Caco-2 (cell line): ENCODE results near the gene CBFA2T2. TPM values are rescaled to one million over a fixed set of nuclear protein-coding genes. Genes with fewer than 3 reads are reported as not detected.

Experiments used
- BruUV-seq: library from RNA; stranded (reverse); fragments of 400-500 nt; replicated peaks from 2 replicates; lab custom pipeline; 2021; lab: Mats Ljungman, UMichigan
- CTCF ChIA-PET: fragments of 300-600 bp; sonication (Branson Sonifier 250); formaldehyde crosslinking; loops from one replicate; lab custom pipeline; 2022; ENCODE audit warnings: antibody characterized with exemption; lab: Charles Lee
- POLR2A ChIA-PET: fragments of 300-600 bp; sonication (Branson Sonifier 250); formaldehyde crosslinking; loops from one replicate; lab custom pipeline; 2022; ENCODE audit warnings: antibody characterized with exemption; lab: Charles Lee
- DNase-seq, 2 experiments: peaks; one replicate each; pipeline versions ENCODE4 v3.0.0 to v3.0.0-alpha.2; 2020 to 2022
- H3K27me3 ChIP-seq: replicated peaks from 2 replicates; pipeline ENCODE4 v1.6.0; 2011; ENCODE audit warnings: low read length; ENCODE audit not compliant: control insufficient read depth, insufficient read depth
- H3K36me3 ChIP-seq: 2 replicates; pipeline ENCODE4 v1.5.1; 2011; ENCODE audit warnings: low read length; ENCODE audit not compliant: control insufficient read depth, insufficient read depth
- H3K4me1 ChIP-seq: fragments of 250-450 bp; sonication (Bioruptor Pico); 2 replicates; pipeline ENCODE4 v1.5.1; 2020; ENCODE audit warnings: mild to moderate bottlenecking
- H3K4me3 ChIP-seq: 2 replicates; pipeline ENCODE4 v1.5.1; 2011; ENCODE audit warnings: low read depth, mild to moderate bottlenecking, control low read depth, low read length
- H3K9me3 ChIP-seq: fragments of 250-450 bp; sonication (Bioruptor Pico); 2 replicates; pipeline ENCODE4 v1.5.1; 2020; ENCODE audit warnings: mild to moderate bottlenecking, moderate library complexity
- H3K27ac Mint-ChIP-seq: one replicate; pipeline ENCODE4 v1.8.0; 2022; ENCODE audit warnings: mixed read lengths; ENCODE audit not compliant: unreplicated experiment
- H3K27me3 Mint-ChIP-seq: one replicate; pipeline ENCODE4 v1.8.0; 2022; ENCODE audit warnings: mixed read lengths; ENCODE audit not compliant: insufficient read depth, unreplicated experiment
- H3K36me3 Mint-ChIP-seq: one replicate; pipeline ENCODE4 v1.8.0; 2022; ENCODE audit warnings: mild to moderate bottlenecking, mixed read lengths; ENCODE audit not compliant: insufficient read depth, unreplicated experiment
- H3K4me1 Mint-ChIP-seq: one replicate; pipeline ENCODE4 v1.8.0; 2022; ENCODE audit warnings: low read depth, mixed read lengths; ENCODE audit not compliant: unreplicated experiment
- H3K4me3 Mint-ChIP-seq: one replicate; pipeline ENCODE4 v1.8.0; 2022; ENCODE audit warnings: mild to moderate bottlenecking, moderate library complexity, mixed read lengths; ENCODE audit not compliant: unreplicated experiment
- H3K9me3 Mint-ChIP-seq: one replicate; pipeline ENCODE4 v1.8.0; 2022; ENCODE audit warnings: mixed read lengths; ENCODE audit not compliant: unreplicated experiment
- intact Hi-C: fragments of 100-400 bp; cut with micrococcal nuclease; formaldehyde crosslinking; loops from one replicate; pipeline ENCODE4 v1.10.0; 2022; ENCODE audit not compliant: unreplicated experiment
- total RNA-seq: library from RNA; stranded (reverse); gene quantifications from 2 replicates; pipeline ENCODE4 v1.2.3, GENCODE V29; 2022
- TF ChIP-seq, protein P1 (sequence below), 2 experiments: fragments of 200-600 bp in 1 of 2; IDR thresholded peaks; 1 replicate in 1 of 2; 2 replicates in 1 of 2; pipeline versions ENCODE4 v1.5.1 to v1.8.0; 2011 to 2022; ENCODE audit warnings: antibody characterized with exemption in 1 of 2, control low read depth in 1 of 2, inconsistent platforms in 1 of 2, low read depth in 1 of 2, low read length in 1 of 2, mild to moderate bottlenecking in 1 of 2, moderate library complexity in 1 of 2; ENCODE audit not compliant: insufficient read depth in 1 of 2, severe bottlenecking in 1 of 2, unreplicated experiment in 1 of 2

Gene CBFA2T2
- total RNA-seq, 1 experiment from 2014 or later, result 30.6 TPM

DNA sequence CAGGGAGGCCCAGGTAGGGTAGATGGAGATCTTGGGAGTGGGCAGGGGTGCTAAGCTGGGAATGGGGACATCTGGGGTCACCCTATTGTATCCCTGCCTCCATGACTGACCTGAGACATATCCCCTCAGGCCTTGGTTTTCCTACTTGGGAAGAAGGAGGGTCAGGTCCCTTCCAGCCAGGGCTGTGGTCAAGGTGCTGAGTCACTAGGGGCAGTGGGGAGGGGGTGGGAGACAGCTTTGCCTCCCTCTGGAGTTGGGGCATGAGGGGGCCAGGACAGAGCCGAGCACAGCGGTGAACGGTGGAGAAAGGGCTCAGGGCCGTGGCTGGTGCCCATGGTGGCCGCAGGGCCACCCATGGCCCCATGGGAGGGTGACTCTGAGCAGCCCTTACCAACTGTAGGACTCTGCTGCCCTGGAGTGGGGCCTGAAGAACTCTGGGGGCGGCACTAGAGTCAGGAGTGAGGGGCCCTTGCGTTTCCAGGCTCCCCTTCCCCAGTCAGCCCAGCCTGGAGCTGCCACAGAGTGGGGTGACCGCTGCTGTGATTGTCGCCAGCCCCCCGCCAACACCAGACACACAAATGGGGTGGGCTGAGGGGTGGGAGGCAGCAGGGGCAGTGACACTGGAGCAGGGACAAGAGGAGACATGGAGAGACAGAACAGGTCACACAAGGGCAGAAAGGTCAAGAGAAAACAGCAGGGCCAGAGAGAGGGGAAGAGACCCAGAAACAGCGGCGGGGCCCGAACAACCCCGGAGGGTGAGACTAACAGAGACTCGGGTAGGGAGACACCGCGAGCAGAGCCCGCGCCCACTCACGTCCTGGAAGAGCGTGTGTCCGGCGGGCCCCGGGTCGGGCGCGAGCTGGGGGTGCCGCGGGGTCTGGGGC lies 183.8 kb downstream of the CBFA2T2 start:
- BruUV-seq, result no TSS peak
- ChIA-PET POLR2A (interaction anchor here (0.5 to 0.6 kb wide), 3 partner anchors 15 to 1406 kb away, joined by 3 to 6 read pairs (median 3); no protein-coding TSS in a partner anchor), CTCF (interaction anchor here (0.5 to 1.9 kb wide), 3 partner anchors 59 to 242 kb away, joined by 3 to 8 read pairs (median 5); no protein-coding TSS in a partner anchor)
- Mint-ChIP-seq H3K36me3 (peaks cover 59% of the 10 kb centered on the region), H3K9me3 (no peaks in the 10 kb centered on the region), H3K27me3 (no peaks in the 10 kb centered on the region), H3K4me1 (peaks cover 39% of the 10 kb centered on the region), H3K27ac (peak overlapping the region; percentile 98), H3K4me3 (peak overlapping the region; percentile 99)
- Histone ChIP-seq H3K36me3 (peaks cover 12% of the 10 kb centered on the region), H3K4me1 (peaks cover 18% of the 10 kb centered on the region), H3K9me3 (no peaks in the 10 kb centered on the region), H3K27me3 (no peaks in the 10 kb centered on the region), H3K4me3 (peak overlapping the region; percentile 85)
- TF ChIP-seq, protein P1, sequence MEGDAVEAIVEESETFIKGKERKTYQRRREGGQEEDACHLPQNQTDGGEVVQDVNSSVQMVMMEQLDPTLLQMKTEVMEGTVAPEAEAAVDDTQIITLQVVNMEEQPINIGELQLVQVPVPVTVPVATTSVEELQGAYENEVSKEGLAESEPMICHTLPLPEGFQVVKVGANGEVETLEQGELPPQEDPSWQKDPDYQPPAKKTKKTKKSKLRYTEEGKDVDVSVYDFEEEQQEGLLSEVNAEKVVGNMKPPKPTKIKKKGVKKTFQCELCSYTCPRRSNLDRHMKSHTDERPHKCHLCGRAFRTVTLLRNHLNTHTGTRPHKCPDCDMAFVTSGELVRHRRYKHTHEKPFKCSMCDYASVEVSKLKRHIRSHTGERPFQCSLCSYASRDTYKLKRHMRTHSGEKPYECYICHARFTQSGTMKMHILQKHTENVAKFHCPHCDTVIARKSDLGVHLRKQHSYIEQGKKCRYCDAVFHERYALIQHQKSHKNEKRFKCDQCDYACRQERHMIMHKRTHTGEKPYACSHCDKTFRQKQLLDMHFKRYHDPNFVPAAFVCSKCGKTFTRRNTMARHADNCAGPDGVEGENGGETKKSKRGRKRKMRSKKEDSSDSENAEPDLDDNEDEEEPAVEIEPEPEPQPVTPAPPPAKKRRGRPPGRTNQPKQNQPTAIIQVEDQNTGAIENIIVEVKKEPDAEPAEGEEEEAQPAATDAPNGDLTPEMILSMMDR (IDR thresholded peaks at IDR 0.05; ENCODE audit: insufficient read depth in 1 of 2, low read depth in 1 of 2, low read length in 1 of 2, severe bottlenecking in 1 of 2, unreplicated experiment in 1 of 2), result no peak
- intact Hi-C loops, result loop anchor here (1.0 to 5.0 kb wide), 5 partner anchors 7 to 139 kb away; partner anchors contain the start of genes ACTL10, CHMP4B, E2F1 and PXMP4
- peak in 1 of 2 experiments; percentile 63 for DNase-seq

DNA sequence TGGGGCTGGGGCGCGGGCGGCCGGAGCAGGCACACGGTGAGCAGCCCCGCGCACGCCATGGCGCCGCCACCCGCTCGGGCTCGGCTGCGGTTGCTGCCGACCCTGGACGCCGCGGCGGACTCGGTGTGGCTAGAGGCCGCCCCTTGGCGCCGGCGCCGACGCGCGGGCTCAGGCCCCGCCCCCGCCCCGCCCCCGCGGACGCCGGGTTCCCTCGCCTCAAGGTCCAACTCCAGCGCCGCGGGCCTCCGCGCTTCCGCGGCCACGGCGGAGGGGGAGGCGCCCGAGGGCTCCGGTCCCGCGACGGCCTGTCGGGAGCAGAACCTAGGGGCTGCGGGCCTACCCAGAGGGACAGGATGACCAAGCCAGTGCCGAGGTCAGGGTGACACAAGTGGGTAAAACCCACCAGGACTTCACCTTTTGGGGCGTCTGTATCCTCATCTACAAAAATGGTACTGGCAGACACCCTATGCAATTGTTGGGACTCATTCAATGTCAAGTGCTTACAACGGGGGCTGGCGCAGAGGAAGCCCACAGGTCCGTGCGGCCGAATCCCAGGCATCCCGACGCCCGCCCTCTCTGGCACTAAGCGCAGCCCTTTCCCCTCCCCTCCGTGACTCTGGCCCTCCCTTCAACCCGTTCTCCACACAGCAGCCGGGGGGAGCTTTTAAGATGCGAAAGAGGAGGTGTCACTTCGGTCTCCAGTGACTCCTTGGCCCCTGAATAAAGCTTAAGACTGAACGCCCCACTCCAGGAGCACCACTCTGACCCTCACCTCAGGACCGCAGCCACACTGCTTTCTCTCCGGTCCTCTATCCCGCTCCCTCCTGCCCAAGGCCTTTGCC lies 184.6 kb downstream of the CBFA2T2 start, which contains the start of gene NECAB3:
Gene NECAB3, minus strand, starts transcription at position 135 of the 842 bp plus-strand sequence. Its CDS starts 76 bp downstream, at position 59.
- TSS peak; percentile 54 for BruUV-seq
- ChIA-PET POLR2A (interaction anchor here (0.5 to 1.0 kb wide), 6 partner anchors 8 to 185 kb away, joined by 3 to 4 read pairs (median 4); partner anchors contain the start of genes ACTL10 and CBFA2T2), CTCF (interaction anchor here (1.0 to 1.9 kb wide), 2 partner anchors 8 to 58 kb away, joined by 3 to 8 read pairs; partner anchors contain the start of gene ACTL10)
- intact Hi-C loops, result loop anchor here (1.0 to 5.0 kb wide), 5 partner anchors 8 to 138 kb away; partner anchors contain the start of genes ACTL10, CHMP4B, E2F1 and PXMP4
- H3K9me3 Mint-ChIP-seq, result no peaks in the 10 kb centered on the region
- TF ChIP-seq, protein P1 (IDR thresholded peaks at IDR 0.05; ENCODE audit: insufficient read depth in 1 of 2, low read depth in 1 of 2, low read length in 1 of 2, severe bottlenecking in 1 of 2, unreplicated experiment in 1 of 2), result no peak
- peaks cover 18% of the 10 kb centered on the region for H3K4me1 ChIP-seq
- no peaks in the 10 kb centered on the region for H3K27me3 Mint-ChIP-seq
- peaks cover 67% of the 10 kb centered on the region for H3K36me3 Mint-ChIP-seq
- H3K4me3 Mint-ChIP-seq, result peak within 1 kb of the TSS; percentile 99
- peak within 1 kb of the TSS; percentile 85 for H3K4me3 ChIP-seq
- H3K4me1 Mint-ChIP-seq, result peaks cover 39% of the 10 kb centered on the region
- H3K27ac Mint-ChIP-seq, result peak within 1 kb of the TSS; percentile 98
- peak; percentile 91 to 98 for DNase-seq
- no peaks in the 10 kb centered on the region for H3K9me3 ChIP-seq
- H3K27me3 ChIP-seq, result no peaks in the 10 kb centered on the region
- peaks cover 8% of the 10 kb centered on the region for H3K36me3 ChIP-seq
